HepG2 (cell line): Measurements from ENCODE around the gene SULT2B1.

Source experiments
- AFF4 ChIP-seq: sonication (generic); formaldehyde crosslinking; IDR thresholded peaks from 2 replicates; pipeline ENCODE4 v1.4.0; 2020; ENCODE audit warnings: missing genetic modification reagents
- JARID2 ChIP-seq: sonication (generic); formaldehyde crosslinking; IDR thresholded peaks from 2 replicates; pipeline ENCODE4 v1.8.1; 2023; ENCODE audit warnings: missing genetic modification reagents, inconsistent platforms; ENCODE audit not compliant: insufficient replicate concordance
- MXI1 ChIP-seq: IDR thresholded peaks from 3 replicates; pipeline ENCODE4 v1.6.1; 2012; ENCODE audit warnings: low read depth, low read length, inconsistent platforms, borderline replicate concordance
- NR2C2 ChIP-seq: sonication (generic); formaldehyde crosslinking; IDR thresholded peaks from 2 replicates; pipeline ENCODE4 v1.4.0; 2020; ENCODE audit warnings: missing genetic modification reagents, mild to moderate bottlenecking, moderate library complexity, borderline replicate concordance
- POLR2AphosphoS5 ChIP-seq: IDR thresholded peaks from 2 replicates; pipeline ENCODE4 v1.6.1; 2012; ENCODE audit warnings: low read depth, low read length
- ZNF775 ChIP-seq: sonication (generic); formaldehyde crosslinking; IDR thresholded peaks from 2 replicates; pipeline ENCODE4 v1.4.0; 2020; ENCODE audit warnings: missing genetic modification reagents, mild to moderate bottlenecking, moderate library complexity, borderline replicate concordance

- TF ChIP-seq NR2C2 (CRISPR knock-in tag) (no peak), JARID2 (CRISPR knock-in tag) (no peak), POLR2AphosphoS5 (no peak), MXI1 (no peak), ZNF775 (CRISPR knock-in tag) (no peak), AFF4 (CRISPR knock-in tag) (no peak)
Observed at GRCh38 chr19:48603850-48604249, 51.9 kb downstream of the SULT2B1 start.
